GM19324 (cell line): ENCODE results near the gene DACH1.
"Not testable (repeated sequence)": the region's sequence is repeated elsewhere in the genome, so short reads cannot be mapped to it uniquely, and the experiment has no call there.

ENCODE experiments used
- ATAC-seq: cut with Tn5 transposase; IDR thresholded peaks from one replicate; pipeline ENCODE4 v1.9.1; 2021; ENCODE audit warnings: mild to moderate bottlenecking, moderate library complexity; ENCODE audit not compliant: unreplicated experiment, low FRiP score

The DACH1 gene

GRCh38 chr13:71866335-71867130 lies 471 bp downstream of the DACH1 start:
- no peak for ATAC-seq

- ATAC-seq: no peak
These were observed 1.1 kb downstream of the DACH1 start for GRCh38 chr13:71865874-71866334.

GRCh38 chr13:71864986-71865873 lies 1.8 kb downstream of the DACH1 start:
- no peak for ATAC-seq

- ATAC-seq: no peak
These were observed 2.7 kb downstream of the DACH1 start for GRCh38 chr13:71864094-71864985.

GRCh38 chr13:71863254-71863865 lies 3.6 kb downstream of the DACH1 start:
- no peak for ATAC-seq

- no peak for ATAC-seq
These were observed 4.5 kb downstream of the DACH1 start for GRCh38 chr13:71862459-71862943.

- no peak for ATAC-seq
These were observed 5.1 kb downstream of the DACH1 start for GRCh38 chr13:71861769-71862458.

GRCh38 chr13:71860547-71861138 lies 6.4 kb downstream of the DACH1 start:
- ATAC-seq: no peak

GRCh38 chr13:71858647-71859046 lies 8.4 kb downstream of the DACH1 start:
- no peak for ATAC-seq

GRCh38 chr13:71856548-71857043 lies 10.4 kb downstream of the DACH1 start:
- ATAC-seq: no peak

GRCh38 chr13:71854401-71854800 lies 12.6 kb downstream of the DACH1 start:
- no peak for ATAC-seq

GRCh38 chr13:71853725-71854124 lies 13.3 kb downstream of the DACH1 start:
- ATAC-seq: no peak

- no peak for ATAC-seq
These were observed 14.3 kb downstream of the DACH1 start for GRCh38 chr13:71852736-71853135.

- ATAC-seq: no peak
These were observed 15.2 kb downstream of the DACH1 start for GRCh38 chr13:71851498-71852409.

GRCh38 chr13:71842003-71842402 lies 25.0 kb downstream of the DACH1 start:
- ATAC-seq: no peak

- no peak for ATAC-seq
These were observed 28.2 kb downstream of the DACH1 start for GRCh38 chr13:71838842-71839241.

- not testable (repeated sequence) for ATAC-seq
These were observed 29.4 kb downstream of the DACH1 start for GRCh38 chr13:71837582-71837981.

- ATAC-seq: no peak
These were observed 35.3 kb downstream of the DACH1 start for GRCh38 chr13:71831716-71832115.
